IMR-90 (cell line): ENCODE data around the gene EML4. TPM values are rescaled to one million over a fixed set of nuclear protein-coding genes. Genes with fewer than 3 reads are reported as not detected.

Source experiments
- ATAC-seq: fragments of 200-7000 bp; cut with Tn5 transposase; 2 replicates; pipeline ENCODE4 v1.9.1; 2020; ENCODE audit warnings: low read depth, mild to moderate bottlenecking, moderate library complexity
- BruUV-seq: library from RNA; stranded (reverse); fragments of 400-500 nt; replicated peaks from 2 replicates; lab custom pipeline; 2021; lab: Mats Ljungman, UMichigan
- CTCF ChIA-PET: fragments of 300-600 bp; formaldehyde crosslinking; extraction: SDS; loops from one replicate; lab custom pipeline; 2021; ENCODE audit warnings: antibody characterized with exemption; lab: Yijun Ruan, JAX
- POLR2A ChIA-PET: fragments of 300-600 bp; sonication (Branson Sonifier 250); formaldehyde crosslinking; loops from one replicate; lab custom pipeline; 2022; ENCODE audit warnings: antibody characterized with exemption; ENCODE audit not compliant: unreplicated experiment; lab: Charles Lee
- DNase-seq: peaks from one replicate; pipeline ENCODE4 v3.0.0; 2013
- H2AFZ ChIP-seq: replicated peaks from 2 replicates; pipeline ENCODE3; 2013; ENCODE audit warnings: low read length, mild to moderate bottlenecking; ENCODE audit not compliant: poor library complexity
- H2AK5ac ChIP-seq: 2 replicates; pipeline ENCODE4 v1.6.1; 2013; ENCODE audit warnings: low read depth, low read length, inconsistent platforms
- H2AK9ac ChIP-seq: replicated peaks from 2 replicates; pipeline ENCODE3; 2013; ENCODE audit warnings: mild to moderate bottlenecking, low read depth, low read length, moderate library complexity; ENCODE audit not compliant: poor library complexity
- H2BK120ac ChIP-seq: 2 replicates; pipeline ENCODE4 v1.6.1; 2013; ENCODE audit warnings: low read depth, low read length, inconsistent platforms
- H2BK15ac ChIP-seq: 3 replicates; pipeline ENCODE4 v1.6.1; 2013; ENCODE audit warnings: low read depth, low read length, inconsistent platforms
- H2BK20ac ChIP-seq: 2 replicates; pipeline ENCODE4 v1.6.1; 2013; ENCODE audit warnings: low read depth, mild to moderate bottlenecking, inconsistent platforms, low read length, moderate library complexity
- H2BK5ac ChIP-seq: 2 replicates; pipeline ENCODE4 v1.6.1; 2013; ENCODE audit warnings: mild to moderate bottlenecking, low read depth, low read length, inconsistent platforms; ENCODE audit not compliant: poor library complexity, severe bottlenecking
- H3K14ac ChIP-seq: replicated peaks from 2 replicates; pipeline ENCODE4 v1.6.1; 2013; ENCODE audit warnings: low read depth, low read length, inconsistent platforms
- H3K18ac ChIP-seq: 2 replicates; pipeline ENCODE4 v1.6.1; 2013; ENCODE audit warnings: low read depth, low read length, control low read depth
- H3K23ac ChIP-seq: 2 replicates; pipeline ENCODE4 v1.6.1; 2013; ENCODE audit warnings: low read depth, low read length, inconsistent platforms
- H3K27ac ChIP-seq: 2 replicates; pipeline ENCODE4 v1.5.1; 2013; ENCODE audit warnings: mild to moderate bottlenecking, control low read depth, low read length; ENCODE audit not compliant: insufficient read depth
- H3K27me3 ChIP-seq: 2 replicates; pipeline ENCODE4 v1.6.1; 2013; ENCODE audit warnings: low read length; ENCODE audit not compliant: control insufficient read depth, insufficient read depth
- H3K36me3 ChIP-seq: 2 replicates; pipeline ENCODE4 v1.6.1; 2013; ENCODE audit warnings: low read length, mixed read lengths; ENCODE audit not compliant: control insufficient read depth, insufficient read depth
- H3K4ac ChIP-seq: 2 replicates; pipeline ENCODE4 v1.6.1; 2013; ENCODE audit warnings: low read depth, low read length, inconsistent platforms
- H3K4me1 ChIP-seq: 2 replicates; pipeline ENCODE4 v1.6.1; 2013; ENCODE audit warnings: low read length, mixed read lengths; ENCODE audit not compliant: control insufficient read depth, insufficient read depth
- H3K4me2 ChIP-seq: 2 replicates; pipeline ENCODE4 v1.6.1; 2013; ENCODE audit warnings: low read depth, mild to moderate bottlenecking, control low read depth, low read length, moderate library complexity
- H3K4me3 ChIP-seq: 2 replicates; pipeline ENCODE4 v1.5.1; 2013; ENCODE audit warnings: low read depth, mild to moderate bottlenecking, control low read depth, low read length, moderate library complexity; ENCODE audit not compliant: insufficient read depth
- H3K56ac ChIP-seq: 2 replicates; pipeline ENCODE4 v1.6.1; 2013; ENCODE audit warnings: low read length, inconsistent platforms; ENCODE audit not compliant: insufficient read depth; ENCODE audit errors: extremely low read depth
- H3K79me1 ChIP-seq, 2 experiments: 2 replicates each; pipeline ENCODE4 v1.6.1; 2013; ENCODE audit warnings: low read length in 2 of 2, inconsistent platforms in 1 of 2, low read depth in 1 of 2
- H3K9ac ChIP-seq: 2 replicates; pipeline ENCODE4 v1.6.1; 2013; ENCODE audit warnings: low read depth, low read length, control low read depth
- H3K9me1 ChIP-seq: 2 replicates; pipeline ENCODE4 v1.6.1; 2013; ENCODE audit warnings: low read length, inconsistent platforms; ENCODE audit not compliant: insufficient read depth
- H3K9me3 ChIP-seq: 2 replicates; pipeline ENCODE4 v1.6.1; 2013; ENCODE audit warnings: low read length; ENCODE audit not compliant: control insufficient read depth, insufficient read depth
- H4K20me1 ChIP-seq: 2 replicates; pipeline ENCODE4 v1.6.1; 2013; ENCODE audit warnings: low read length, inconsistent platforms; ENCODE audit not compliant: insufficient read depth
- H4K5ac ChIP-seq: 2 replicates; pipeline ENCODE4 v1.6.1; 2013; ENCODE audit warnings: mild to moderate bottlenecking, low read depth, low read length, control low read depth
- H4K8ac ChIP-seq, 2 experiments: 2 replicates each; pipeline ENCODE4 v1.6.1; 2013; ENCODE audit warnings: low read depth in 2 of 2, low read length in 2 of 2, control low read depth in 1 of 2, inconsistent platforms in 1 of 2
- H4K91ac ChIP-seq: 2 replicates; pipeline ENCODE4 v1.6.1; 2013; ENCODE audit warnings: low read depth, low read length, inconsistent platforms; ENCODE audit not compliant: insufficient read depth
- BHLHE40 ChIP-seq: fragments of 150-350 bp; IDR thresholded peaks from 2 replicates; pipeline ENCODE4 v1.6.1; 2016; ENCODE audit warnings: mild to moderate bottlenecking, low read depth, low read length
- CHD1 ChIP-seq: IDR thresholded peaks from 2 replicates; pipeline ENCODE4 v1.6.1; 2012; ENCODE audit warnings: low read depth, low read length, improper control_type of control experiment
- FOS ChIP-seq: fragments of 150-350 bp; IDR thresholded peaks from 2 replicates; pipeline ENCODE4 v1.6.1; 2016; ENCODE audit warnings: low read depth, low read length
- MAFK ChIP-seq: IDR thresholded peaks from 2 replicates; pipeline ENCODE4 v1.6.1; 2012; ENCODE audit warnings: low read depth, low read length, improper control_type of control experiment
- MAZ ChIP-seq: IDR thresholded peaks from 2 replicates; pipeline ENCODE4 v1.6.1; 2012; ENCODE audit warnings: low read depth, mild to moderate bottlenecking, low read length, improper control_type of control experiment, moderate library complexity, borderline replicate concordance
- MXI1 ChIP-seq: IDR thresholded peaks from 2 replicates; pipeline ENCODE4 v1.6.1; 2012; ENCODE audit warnings: low read depth, mild to moderate bottlenecking, low read length, moderate library complexity, borderline replicate concordance
- NFE2L2 ChIP-seq: fragments of 150-350 bp; IDR thresholded peaks from 2 replicates; pipeline ENCODE4 v1.6.1; 2016; ENCODE audit warnings: low read depth, mild to moderate bottlenecking, low read length
- POLR2A ChIP-seq: IDR thresholded peaks from 2 replicates; pipeline ENCODE4 v1.6.1; 2012; ENCODE audit warnings: mild to moderate bottlenecking, low read depth, low read length
- RAD21 ChIP-seq: IDR thresholded peaks from 2 replicates; pipeline ENCODE4 v1.6.1; 2012; ENCODE audit warnings: low read length, improper control_type of control experiment
- RCOR1 ChIP-seq: IDR thresholded peaks from 2 replicates; pipeline ENCODE4 v1.6.1; 2012; ENCODE audit warnings: mild to moderate bottlenecking, low read length, improper control_type of control experiment; ENCODE audit not compliant: insufficient replicate concordance
- RFX5 ChIP-seq: IDR thresholded peaks from 2 replicates; pipeline ENCODE4 v1.8.0; 2012; ENCODE audit warnings: low read depth, mild to moderate bottlenecking, low read length, moderate library complexity
- WGBS, 2 experiments: methylation state at CpG; one replicate each; pipeline versions ENCODE4 v1.1.5 to v1.1.7; 2013; ENCODE audit warnings: missing lambda C conversion rate in 2 of 2; ENCODE audit not compliant: insufficient read length in 1 of 2; ENCODE audit errors: extremely low coverage in 2 of 2; 5-methylcytosine and 5-hydroxymethylcytosine counted together
- dilution Hi-C: fragments of 300-500 bp; cut with HindIII; formaldehyde crosslinking; loops from one replicate; pipeline ENCODE4 v1.14.3; 2018; ENCODE audit warnings: low sequenced_read_pairs; ENCODE audit not compliant: unreplicated experiment
- in situ Hi-C: fragments of 300-500 bp; cut with MboI; formaldehyde crosslinking; loops from 3 replicates; pipeline ENCODE4 v1.14.3; 2019; ENCODE audit warnings: low sequenced_read_pairs, inconsistent platforms, mixed read lengths
- intact Hi-C: fragments of 100-400 bp; cut with micrococcal nuclease; formaldehyde crosslinking; loops from 2 replicates; pipeline ENCODE4 v1.10.0; 2022
- polyA plus RNA-seq, 3 experiments: library from polyadenylated mRNA; depleted of rRNA; stranded (reverse); fragments of >200 nt; gene quantifications; 2 replicates each; pipeline ENCODE4 v1.2.3, GENCODE V29; 2012; ENCODE audit warnings: low replicate concordance in 1 of 3
- total RNA-seq: library from RNA; depleted of rRNA; stranded (reverse); fragments of >200 nt; gene quantifications from 2 replicates; pipeline ENCODE4 v1.2.3, GENCODE V29; 2012
- TF ChIP-seq, protein P1 (sequence below): fragments of 150-350 bp; IDR thresholded peaks from 2 replicates; pipeline ENCODE4 v1.6.1; 2017; ENCODE audit warnings: mild to moderate bottlenecking, antibody characterized with exemption, low read length, low read depth

The EML4 gene
- total and polyA plus RNA-seq, 2 of the 4 experiments (the other 2 are of a cell fraction) = 29.7 to 73.7 TPM

DNA sequence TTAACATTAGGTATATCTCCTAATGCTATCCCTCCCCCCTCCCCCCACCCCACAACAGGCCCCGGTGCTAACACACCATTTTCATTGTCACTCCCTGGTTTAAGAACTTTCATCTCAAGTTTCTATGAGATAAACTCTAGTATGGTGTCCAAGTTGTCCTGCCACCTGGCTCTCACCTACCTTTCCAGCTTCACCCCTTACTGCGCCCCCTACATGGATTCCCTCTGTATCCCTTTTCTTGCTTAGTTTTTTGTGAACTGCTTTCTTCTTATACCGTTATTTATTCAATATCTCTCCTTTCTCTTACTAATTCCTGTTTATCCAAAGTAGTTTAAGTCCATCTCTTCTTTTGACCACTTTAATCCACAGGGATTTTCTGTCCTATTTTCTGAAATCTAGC, 15.2 kb downstream of the EML4 start:
- Histone ChIP-seq H3K18ac (no peak overlapping the region), H2BK15ac (no peak overlapping the region), H3K27ac (no peak overlapping the region), H2BK5ac (no peak overlapping the region), H4K5ac (no peak overlapping the region), H3K9me1 (peaks cover 4% of the 10 kb centered on the region), H3K4me3 (no peak overlapping the region), H3K9me3 (no peaks in the 10 kb centered on the region), H2AK9ac (no peak overlapping the region), H2AK5ac (no peak overlapping the region), H4K20me1 (peaks cover 10% of the 10 kb centered on the region; the same call in 1 of the 2 replicates), H4K8ac (no peak overlapping the region), H4K91ac (no peak overlapping the region), H3K4me2 (no peak overlapping the region), H2AFZ (no peak overlapping the region), H3K14ac (no peak overlapping the region), H3K56ac (no peak overlapping the region), H3K4ac (no peak overlapping the region), H3K36me3 (peaks cover 1% of the 10 kb centered on the region; the same call in 1 of the 2 replicates), H3K9ac (no peak overlapping the region), H3K23ac (no peak overlapping the region), H3K27me3 (no peaks in the 10 kb centered on the region), H2BK120ac (no peak overlapping the region), H3K79me1 (peaks cover 20 to 72% of the 10 kb centered on the region in 2 experiments), H2BK20ac (no peak overlapping the region), H3K4me1 (peaks cover 15% of the 10 kb centered on the region)
- dilution Hi-C loops = no loop called here
- ChIA-PET POLR2A (no interaction called here), CTCF (no interaction called here)
- no peak for ATAC-seq
- 100% methylated on average over 1 of the region's 3 CpGs; no CpG with 5 or more reads in 1 of the 2 experiments for WGBS, 2 experiments
- DNase-seq = no peak
- in situ Hi-C loops = no loop called here
- intact Hi-C loops = no loop called here
- TF ChIP-seq FOS = no peak
- TF ChIP-seq CHD1 = no peak
- TF ChIP-seq RAD21 = no peak
- TF ChIP-seq, protein P1, sequence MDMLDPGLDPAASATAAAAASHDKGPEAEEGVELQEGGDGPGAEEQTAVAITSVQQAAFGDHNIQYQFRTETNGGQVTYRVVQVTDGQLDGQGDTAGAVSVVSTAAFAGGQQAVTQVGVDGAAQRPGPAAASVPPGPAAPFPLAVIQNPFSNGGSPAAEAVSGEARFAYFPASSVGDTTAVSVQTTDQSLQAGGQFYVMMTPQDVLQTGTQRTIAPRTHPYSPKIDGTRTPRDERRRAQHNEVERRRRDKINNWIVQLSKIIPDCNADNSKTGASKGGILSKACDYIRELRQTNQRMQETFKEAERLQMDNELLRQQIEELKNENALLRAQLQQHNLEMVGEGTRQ = no peak
- TF ChIP-seq BHLHE40 = no peak
- TF ChIP-seq RFX5 = no peak
- no peak for TF ChIP-seq MAFK
- no peak for TF ChIP-seq RCOR1
- TF ChIP-seq MXI1 = no peak
- no peak for TF ChIP-seq POLR2A
- no peak for TF ChIP-seq MAZ
- TF ChIP-seq NFE2L2 = no peak
- BruUV-seq = no TSS peak
